ENCODE data around the gene SMLR1. TPM values are rescaled to one million over a fixed set of nuclear protein-coding genes. Genes with fewer than 3 reads are reported as not detected.

The SMLR1 gene
- total RNA-seq, 1 donor from 2014 or later, result not detected

DNA sequence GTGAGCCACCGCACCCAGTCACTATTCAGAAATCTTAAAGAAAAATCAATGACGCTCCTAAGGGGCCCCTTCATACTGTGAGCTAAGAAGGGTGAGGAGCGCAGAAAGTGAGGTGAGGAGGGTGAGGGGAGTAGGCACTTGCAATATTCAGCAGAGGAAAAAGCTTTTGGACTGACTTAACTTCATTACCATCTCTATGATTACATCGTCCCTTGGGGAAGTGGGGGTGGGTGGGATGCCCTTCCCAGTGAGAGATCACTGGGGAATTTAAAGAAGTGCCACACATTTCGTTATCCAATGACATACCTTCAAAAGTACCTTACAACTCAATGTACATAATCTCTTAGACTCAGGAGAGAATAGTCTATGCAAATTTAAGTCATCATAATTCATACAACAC, 46.5 kb downstream of the SMLR1 start:
- ATAC-seq (no peak), DNase-seq (no peak)
- intact Hi-C loops (cut with micrococcal nuclease), result loop anchor here (10.0 kb wide), 1 partner anchor 549 kb away; no protein-coding TSS in a partner anchor

DNA sequence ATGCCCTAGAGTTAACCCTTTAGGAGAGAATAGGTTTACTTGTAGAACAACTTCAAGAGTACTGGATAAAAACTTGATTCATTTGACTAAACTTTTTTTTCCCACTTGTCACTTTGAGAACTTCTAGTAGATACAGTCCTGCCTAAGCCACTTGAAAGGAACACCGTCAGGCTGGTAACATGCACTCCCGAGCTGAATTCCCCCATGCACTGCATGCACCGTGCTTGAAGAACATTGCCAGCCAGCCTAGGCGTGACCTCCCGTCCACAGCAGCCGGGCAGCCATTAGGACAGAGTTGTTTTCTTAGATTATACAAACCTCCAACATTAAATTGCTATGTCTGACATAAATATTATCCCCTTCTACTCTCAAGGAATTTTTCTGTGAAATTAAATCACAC, 52.6 kb downstream of the SMLR1 start:
- ATAC-seq (no peak), DNase-seq (no peak)
- intact Hi-C loops (cut with micrococcal nuclease), result loop anchor here (10.0 kb wide), 2 partner anchors 555 to 655 kb away; no protein-coding TSS in a partner anchor

DNA sequence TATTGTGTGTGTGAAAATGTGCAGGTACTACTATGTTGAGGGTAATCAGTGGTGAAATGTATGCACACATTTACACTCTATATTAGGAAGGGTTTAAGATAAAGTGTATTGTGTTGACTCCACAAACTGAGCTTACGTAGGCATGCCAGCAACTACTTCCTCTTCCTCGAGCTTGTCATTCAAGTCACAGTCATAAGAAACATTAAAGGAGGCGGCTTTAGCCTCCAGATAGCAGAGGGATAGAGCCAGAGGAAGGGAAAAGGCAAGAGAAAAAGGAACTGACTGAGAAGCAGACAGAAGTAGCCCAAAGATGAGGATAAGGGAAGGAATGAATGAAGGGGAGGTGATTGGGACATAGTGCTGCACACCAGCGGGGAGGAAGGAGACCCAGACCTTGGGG, 55.2 kb downstream of the SMLR1 start:
- DNase-seq, result no peak
- intact Hi-C loops (cut with micrococcal nuclease), result loop anchor here (10.0 kb wide), 1 partner anchor 652 kb away; no protein-coding TSS in a partner anchor
- ATAC-seq, result peak; percentile 49

DNA sequence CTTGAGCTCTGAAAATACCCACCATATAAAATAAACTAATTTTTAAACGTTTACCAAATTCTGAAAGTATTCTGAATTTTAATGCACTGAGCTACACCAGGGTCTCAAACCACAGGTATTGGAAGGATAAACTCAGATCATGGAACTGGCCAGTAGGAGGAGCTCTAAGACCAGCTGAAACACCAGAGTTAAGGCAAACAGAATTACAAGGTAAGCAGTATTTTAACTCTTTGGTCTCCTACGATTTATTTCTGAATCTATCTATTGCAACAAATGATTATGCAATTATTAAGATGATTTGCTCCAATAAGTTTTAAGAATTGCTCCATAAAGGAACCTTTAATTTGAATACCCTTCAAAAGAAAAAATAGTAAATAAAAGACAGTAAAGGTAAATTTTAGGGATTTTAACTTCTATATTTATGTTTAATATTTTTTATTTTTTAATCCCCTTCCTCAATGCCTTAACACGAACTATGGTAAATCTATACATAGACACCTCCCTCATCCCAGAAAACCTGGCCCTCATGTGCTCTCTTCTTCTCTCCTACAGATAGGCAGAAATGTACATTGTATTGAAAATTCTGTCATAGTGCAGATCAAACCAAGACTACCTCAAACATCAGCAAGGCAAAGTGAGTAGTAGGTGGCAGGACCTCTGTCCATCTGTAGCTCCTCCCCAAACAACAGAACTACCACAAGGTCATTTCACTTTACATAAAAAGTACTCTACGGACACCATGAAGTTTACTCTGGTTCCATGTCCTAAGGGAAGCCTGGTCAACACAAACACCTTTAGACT, 58.4 kb downstream of the SMLR1 start:
- DNase-seq (no peak), ATAC-seq (peak; percentile 88)
- intact Hi-C loops (cut with micrococcal nuclease), result loop anchor here (5.0 to 10.0 kb wide), 2 partner anchors 232 to 649 kb away; no protein-coding TSS in a partner anchor

Other genes with a start within 250 kb of the SMLR1 start
- gene EPB41L2, start 235.8 kb downstream of the SMLR1 start, total RNA-seq, result 91.8 TPM

All from left ventricle myocardium superior (tissue), 1 donor.